Liver (tissue), 9 donors: ENCODE measurements around the gene C20orf173. TPM values are rescaled to one million over a fixed set of nuclear protein-coding genes. Genes with fewer than 3 reads are reported as not detected.

Source experiments
- DNase-seq: peaks from one replicate; pipeline ENCODE4 v3.0.0-alpha.2; 2017; ENCODE audit warnings: low spot score
- H3K27ac ChIP-seq, 2 donors: one replicate each; pipeline ENCODE4 v1.7.0; 2013; ENCODE audit warnings: inconsistent platforms in 2 of 2, low read length in 2 of 2, control low read depth in 1 of 2, low read depth in 1 of 2, mild to moderate bottlenecking in 1 of 2
- H3K27me3 ChIP-seq, 4 donors: one replicate each; pipeline versions ENCODE4 v1.6.1 to v1.7.0; 2013; ENCODE audit warnings: low read length in 3 of 4, inconsistent platforms in 1 of 4, mild to moderate bottlenecking in 1 of 4, moderate library complexity in 1 of 4; ENCODE audit not compliant: control insufficient read depth in 4 of 4, insufficient read depth in 4 of 4
- H3K36me3 ChIP-seq, 4 donors: one replicate each; pipeline versions ENCODE4 v1.6.1 to v1.7.0; 2013; ENCODE audit warnings: low read length in 3 of 4, mild to moderate bottlenecking in 3 of 4, low read depth in 1 of 4, moderate library complexity in 1 of 4; ENCODE audit not compliant: control insufficient read depth in 4 of 4, insufficient read depth in 3 of 4
- H3K4me1 ChIP-seq, 4 donors: one replicate each; pipeline versions ENCODE4 v1.6.1 to v1.7.0; 2013; ENCODE audit warnings: low read length in 3 of 4, mild to moderate bottlenecking in 3 of 4, moderate library complexity in 1 of 4; ENCODE audit not compliant: control insufficient read depth in 4 of 4, insufficient read depth in 4 of 4
- H3K4me3 ChIP-seq, 3 donors: one replicate each; pipeline versions ENCODE4 v1.6.1 to v1.7.0; 2013; ENCODE audit warnings: low read length in 3 of 3, control low read depth in 1 of 3, low read depth in 1 of 3, mild to moderate bottlenecking in 1 of 3
- H3K9ac ChIP-seq, 2 donors: one replicate each; pipeline ENCODE4 v1.7.0; 2013; ENCODE audit warnings: low read length in 2 of 2, mild to moderate bottlenecking in 2 of 2, moderate library complexity in 2 of 2, control low read depth in 1 of 2, low read depth in 1 of 2
- H3K9me3 ChIP-seq, 4 donors: one replicate each; pipeline versions ENCODE4 v1.6.1 to v1.7.0; 2013; ENCODE audit warnings: low read length in 3 of 4; ENCODE audit not compliant: control insufficient read depth in 4 of 4
- EGR1 ChIP-seq, 2 donors: IDR thresholded peaks; 2 replicates each; pipeline ENCODE4 v1.6.1; 2016 to 2018; ENCODE audit warnings: antibody characterized with exemption in 2 of 2, low read depth in 2 of 2
- FOXA1 ChIP-seq: IDR thresholded peaks from 2 replicates; pipeline ENCODE4 v1.6.1; 2016; ENCODE audit warnings: antibody characterized with exemption
- FOXA2 ChIP-seq: IDR thresholded peaks from 2 replicates; pipeline ENCODE4 v1.6.1; 2016; ENCODE audit warnings: antibody characterized with exemption
- GABPA ChIP-seq, 2 donors: IDR thresholded peaks in 1 of 2; conservative IDR thresholded peaks in 1 of 2; 2 replicates each; pipeline ENCODE4 v1.6.1; 2016; ENCODE audit warnings: antibody characterized with exemption in 2 of 2, mild to moderate bottlenecking in 1 of 2, moderate library complexity in 1 of 2
- HNF4A ChIP-seq, 2 donors: conservative IDR thresholded peaks; 2 replicates each; pipeline ENCODE4 v1.6.1; 2016; ENCODE audit warnings: antibody characterized with exemption in 2 of 2, mild to moderate bottlenecking in 2 of 2
- HNF4G ChIP-seq: IDR thresholded peaks from 2 replicates; pipeline ENCODE4 v1.6.1; 2016; ENCODE audit warnings: antibody characterized with exemption
- JUND ChIP-seq, 2 donors: IDR thresholded peaks; 2 replicates each; pipeline ENCODE4 v1.6.1; 2016; ENCODE audit warnings: antibody characterized with exemption in 2 of 2
- NR2F2 ChIP-seq: IDR thresholded peaks from 2 replicates; pipeline ENCODE4 v1.6.1; 2016; ENCODE audit warnings: antibody characterized with exemption
- RAD21 ChIP-seq, 2 donors: IDR thresholded peaks; 2 replicates each; pipeline ENCODE4 v1.6.1; 2016; ENCODE audit warnings: antibody characterized with exemption in 2 of 2, mild to moderate bottlenecking in 2 of 2
- RXRA ChIP-seq, 2 donors: IDR thresholded peaks; 2 replicates each; pipeline ENCODE4 v1.6.1; 2017 to 2018; ENCODE audit warnings: antibody characterized with exemption in 2 of 2, mild to moderate bottlenecking in 1 of 2
- SP1 ChIP-seq: IDR thresholded peaks from 2 replicates; pipeline ENCODE4 v1.6.1; 2018; ENCODE audit warnings: antibody characterized with exemption, mild to moderate bottlenecking
- TAF1 ChIP-seq: conservative IDR thresholded peaks from 2 replicates; pipeline ENCODE4 v1.6.1; 2016; ENCODE audit warnings: antibody characterized with exemption, mild to moderate bottlenecking
- YY1 ChIP-seq: IDR thresholded peaks from 2 replicates; pipeline ENCODE4 v1.6.1; 2016; ENCODE audit warnings: antibody characterized with exemption, mild to moderate bottlenecking
- WGBS: extraction: QIAGEN DNeasy Blood & Tissue Kit; methylation state at CpG from one replicate; pipeline ENCODE4 v1.1.7; 2013; 5-methylcytosine and 5-hydroxymethylcytosine counted together
- polyA plus RNA-seq, 2 donors: library from polyadenylated mRNA; stranded (reverse) in 1 of 2; unstranded in 1 of 2; fragments of 200-250 nt in 1 of 2; fragments of >200 nt in 1 of 2; fragmentation: Nextera tagmentation in 1 of 2; extraction: Ambion mirVana in 1 of 2; gene quantifications; one replicate each; pipeline versions ENCODE4 v1.2.1 to v1.2.3, GENCODE V29; 2013 to 2015
- total RNA-seq, 2 donors: library from RNA; depleted of rRNA; stranded (reverse); fragments of >200 nt; gene quantifications; one replicate each; pipeline ENCODE4 v1.2.3, GENCODE V29; 2014
- TF ChIP-seq, protein P1 (sequence below): fragments of 150-350 bp; IDR thresholded peaks from 2 replicates; pipeline ENCODE4 v1.5.1; 2017; ENCODE audit warnings: improper control_type of control experiment, low read depth, low read length; ENCODE audit not compliant: missing input control
- TF ChIP-seq, protein P2 (sequence below): IDR thresholded peaks from 2 replicates; pipeline ENCODE4 v1.6.1; 2016; ENCODE audit warnings: antibody characterized with exemption, mild to moderate bottlenecking
- TF ChIP-seq, protein P3 (sequence below): IDR thresholded peaks from 2 replicates; pipeline ENCODE4 v1.6.1; 2016; ENCODE audit warnings: antibody characterized with exemption
- TF ChIP-seq, protein P4 (sequence below): IDR thresholded peaks from 2 replicates; pipeline ENCODE4 v1.6.1; 2016; ENCODE audit warnings: antibody characterized with exemption
- TF ChIP-seq, protein P5 (sequence below): IDR thresholded peaks from 2 replicates; pipeline ENCODE4 v1.6.1; 2016; ENCODE audit warnings: antibody characterized with exemption
- donor health status: healthy.
- donor health status: healthy.
- donor health status: healthy.
- donor health status: healthy.
- donor health status: healthy.

Gene C20orf173
- total and polyA plus RNA-seq, 4 donors, result not detected

DNA sequence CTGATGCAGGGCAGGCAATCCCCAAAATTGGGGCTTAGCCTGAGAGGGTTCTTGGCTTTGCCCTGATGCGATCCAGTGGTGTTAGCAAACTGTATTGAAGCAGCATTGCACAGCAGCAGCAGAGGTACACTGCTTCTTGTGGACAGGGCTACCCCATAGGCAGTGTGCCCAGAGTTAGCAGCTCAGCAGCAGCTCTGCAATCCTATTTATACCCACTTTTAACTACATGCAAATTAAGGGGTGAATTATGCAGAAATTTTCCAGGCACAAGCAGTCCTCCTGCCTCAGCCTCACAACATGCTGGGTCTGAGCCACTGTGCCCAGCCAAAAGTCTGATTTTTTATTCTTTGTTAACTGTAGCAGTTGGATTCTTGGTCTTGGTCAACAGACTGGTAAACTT is 3.8 kb downstream of the C20orf173 start:
- Histone ChIP-seq H3K4me3 (no peak overlapping the region), H3K27me3 (no peaks in the 10 kb centered on the region), H3K4me1 (no peaks in the 10 kb centered on the region), H3K9me3 (no peaks in the 10 kb centered on the region), H3K9ac (no peak overlapping the region), H3K36me3 (no peaks in the 10 kb centered on the region), H3K27ac (no peak overlapping the region)
- 100% methylated on average over 1 of the region's 1 CpG for WGBS
- TF ChIP-seq, protein P1, sequence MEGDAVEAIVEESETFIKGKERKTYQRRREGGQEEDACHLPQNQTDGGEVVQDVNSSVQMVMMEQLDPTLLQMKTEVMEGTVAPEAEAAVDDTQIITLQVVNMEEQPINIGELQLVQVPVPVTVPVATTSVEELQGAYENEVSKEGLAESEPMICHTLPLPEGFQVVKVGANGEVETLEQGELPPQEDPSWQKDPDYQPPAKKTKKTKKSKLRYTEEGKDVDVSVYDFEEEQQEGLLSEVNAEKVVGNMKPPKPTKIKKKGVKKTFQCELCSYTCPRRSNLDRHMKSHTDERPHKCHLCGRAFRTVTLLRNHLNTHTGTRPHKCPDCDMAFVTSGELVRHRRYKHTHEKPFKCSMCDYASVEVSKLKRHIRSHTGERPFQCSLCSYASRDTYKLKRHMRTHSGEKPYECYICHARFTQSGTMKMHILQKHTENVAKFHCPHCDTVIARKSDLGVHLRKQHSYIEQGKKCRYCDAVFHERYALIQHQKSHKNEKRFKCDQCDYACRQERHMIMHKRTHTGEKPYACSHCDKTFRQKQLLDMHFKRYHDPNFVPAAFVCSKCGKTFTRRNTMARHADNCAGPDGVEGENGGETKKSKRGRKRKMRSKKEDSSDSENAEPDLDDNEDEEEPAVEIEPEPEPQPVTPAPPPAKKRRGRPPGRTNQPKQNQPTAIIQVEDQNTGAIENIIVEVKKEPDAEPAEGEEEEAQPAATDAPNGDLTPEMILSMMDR, result no peak
- TF ChIP-seq, protein P2, sequence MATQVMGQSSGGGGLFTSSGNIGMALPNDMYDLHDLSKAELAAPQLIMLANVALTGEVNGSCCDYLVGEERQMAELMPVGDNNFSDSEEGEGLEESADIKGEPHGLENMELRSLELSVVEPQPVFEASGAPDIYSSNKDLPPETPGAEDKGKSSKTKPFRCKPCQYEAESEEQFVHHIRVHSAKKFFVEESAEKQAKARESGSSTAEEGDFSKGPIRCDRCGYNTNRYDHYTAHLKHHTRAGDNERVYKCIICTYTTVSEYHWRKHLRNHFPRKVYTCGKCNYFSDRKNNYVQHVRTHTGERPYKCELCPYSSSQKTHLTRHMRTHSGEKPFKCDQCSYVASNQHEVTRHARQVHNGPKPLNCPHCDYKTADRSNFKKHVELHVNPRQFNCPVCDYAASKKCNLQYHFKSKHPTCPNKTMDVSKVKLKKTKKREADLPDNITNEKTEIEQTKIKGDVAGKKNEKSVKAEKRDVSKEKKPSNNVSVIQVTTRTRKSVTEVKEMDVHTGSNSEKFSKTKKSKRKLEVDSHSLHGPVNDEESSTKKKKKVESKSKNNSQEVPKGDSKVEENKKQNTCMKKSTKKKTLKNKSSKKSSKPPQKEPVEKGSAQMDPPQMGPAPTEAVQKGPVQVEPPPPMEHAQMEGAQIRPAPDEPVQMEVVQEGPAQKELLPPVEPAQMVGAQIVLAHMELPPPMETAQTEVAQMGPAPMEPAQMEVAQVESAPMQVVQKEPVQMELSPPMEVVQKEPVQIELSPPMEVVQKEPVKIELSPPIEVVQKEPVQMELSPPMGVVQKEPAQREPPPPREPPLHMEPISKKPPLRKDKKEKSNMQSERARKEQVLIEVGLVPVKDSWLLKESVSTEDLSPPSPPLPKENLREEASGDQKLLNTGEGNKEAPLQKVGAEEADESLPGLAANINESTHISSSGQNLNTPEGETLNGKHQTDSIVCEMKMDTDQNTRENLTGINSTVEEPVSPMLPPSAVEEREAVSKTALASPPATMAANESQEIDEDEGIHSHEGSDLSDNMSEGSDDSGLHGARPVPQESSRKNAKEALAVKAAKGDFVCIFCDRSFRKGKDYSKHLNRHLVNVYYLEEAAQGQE, result no peak
- TF ChIP-seq JUND (IDR thresholded peaks at IDR 0.05) (no peak), HNF4G (no peak), HNF4A (conservative IDR thresholded peaks at IDR 0.05) (no peak), FOXA1 (no peak), NR2F2 (no peak), RXRA (IDR thresholded peaks at IDR 0.05) (no peak), YY1 (no peak), EGR1 (IDR thresholded peaks at IDR 0.05; ENCODE audit: low read depth in 2 of 2) (no peak), GABPA (IDR thresholded peaks at IDR 0.05 in 1 of 2, conservative IDR thresholded peaks at IDR 0.05 in 1 of 2) (no peak), RAD21 (IDR thresholded peaks at IDR 0.05) (no peak), FOXA2 (no peak), SP1 (no peak), TAF1 (no peak)
- TF ChIP-seq, protein P3, sequence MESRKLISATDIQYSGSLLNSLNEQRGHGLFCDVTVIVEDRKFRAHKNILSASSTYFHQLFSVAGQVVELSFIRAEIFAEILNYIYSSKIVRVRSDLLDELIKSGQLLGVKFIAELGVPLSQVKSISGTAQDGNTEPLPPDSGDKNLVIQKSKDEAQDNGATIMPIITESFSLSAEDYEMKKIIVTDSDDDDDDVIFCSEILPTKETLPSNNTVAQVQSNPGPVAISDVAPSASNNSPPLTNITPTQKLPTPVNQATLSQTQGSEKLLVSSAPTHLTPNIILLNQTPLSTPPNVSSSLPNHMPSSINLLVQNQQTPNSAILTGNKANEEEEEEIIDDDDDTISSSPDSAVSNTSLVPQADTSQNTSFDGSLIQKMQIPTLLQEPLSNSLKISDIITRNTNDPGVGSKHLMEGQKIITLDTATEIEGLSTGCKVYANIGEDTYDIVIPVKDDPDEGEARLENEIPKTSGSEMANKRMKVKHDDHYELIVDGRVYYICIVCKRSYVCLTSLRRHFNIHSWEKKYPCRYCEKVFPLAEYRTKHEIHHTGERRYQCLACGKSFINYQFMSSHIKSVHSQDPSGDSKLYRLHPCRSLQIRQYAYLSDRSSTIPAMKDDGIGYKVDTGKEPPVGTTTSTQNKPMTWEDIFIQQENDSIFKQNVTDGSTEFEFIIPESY, result no peak
- TF ChIP-seq, protein P4, sequence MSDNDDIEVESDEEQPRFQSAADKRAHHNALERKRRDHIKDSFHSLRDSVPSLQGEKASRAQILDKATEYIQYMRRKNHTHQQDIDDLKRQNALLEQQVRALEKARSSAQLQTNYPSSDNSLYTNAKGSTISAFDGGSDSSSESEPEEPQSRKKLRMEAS, result no peak
- TF ChIP-seq, protein P5, sequence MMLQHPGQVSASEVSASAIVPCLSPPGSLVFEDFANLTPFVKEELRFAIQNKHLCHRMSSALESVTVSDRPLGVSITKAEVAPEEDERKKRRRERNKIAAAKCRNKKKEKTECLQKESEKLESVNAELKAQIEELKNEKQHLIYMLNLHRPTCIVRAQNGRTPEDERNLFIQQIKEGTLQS, result no peak
- DNase-seq, result no peak
